GM20000 (cell line): Measurements from ENCODE around the gene LONP2.

Source experiments
- DNase-seq: peaks from one replicate; pipeline ENCODE4 v3.0.0; 2012; ENCODE audit warnings: low spot score
- CTCF ChIP-seq: IDR thresholded peaks from 2 replicates; pipeline ENCODE4 v1.5.1; 2012; ENCODE audit warnings: mild to moderate bottlenecking, control low read depth; ENCODE audit errors: extremely low read depth, missing control alignments

Gene LONP2

GRCh38 chr16:48223490-48223889 is 20.6 kb upstream of the LONP2 start:
- TF ChIP-seq CTCF, result no peak
- DNase-seq, result no peak

GRCh38 chr16:48225456-48225855 is 18.6 kb upstream of the LONP2 start:
- no peak for TF ChIP-seq CTCF
- no peak for DNase-seq

GRCh38 chr16:48231727-48232492 is 12.2 kb upstream of the LONP2 start:
- DNase-seq, result peak; percentile 59
- peak; percentile 46 for TF ChIP-seq CTCF

- no peak for TF ChIP-seq CTCF
- no peak for DNase-seq
Observed at GRCh38 chr16:48232493-48233040, 11.5 kb upstream of the LONP2 start.

- no peak for TF ChIP-seq CTCF
- DNase-seq, result no peak
Observed at GRCh38 chr16:48234630-48235029, 9.5 kb upstream of the LONP2 start.

- TF ChIP-seq CTCF, result no peak
- DNase-seq, result no peak
Observed at GRCh38 chr16:48235058-48235555, 9.0 kb upstream of the LONP2 start.

- no peak for DNase-seq
- TF ChIP-seq CTCF, result no peak
Observed at GRCh38 chr16:48235556-48236136, 8.5 kb upstream of the LONP2 start.
